GM21528 (cell line): Measurements from ENCODE around the gene OCRL.

ENCODE experiments used
- ATAC-seq: cut with Tn5 transposase; IDR thresholded peaks from one replicate; pipeline ENCODE4 v1.9.1; 2021; ENCODE audit warnings: mild to moderate bottlenecking, moderate library complexity; ENCODE audit not compliant: unreplicated experiment, low FRiP score

Gene OCRL

DNA sequence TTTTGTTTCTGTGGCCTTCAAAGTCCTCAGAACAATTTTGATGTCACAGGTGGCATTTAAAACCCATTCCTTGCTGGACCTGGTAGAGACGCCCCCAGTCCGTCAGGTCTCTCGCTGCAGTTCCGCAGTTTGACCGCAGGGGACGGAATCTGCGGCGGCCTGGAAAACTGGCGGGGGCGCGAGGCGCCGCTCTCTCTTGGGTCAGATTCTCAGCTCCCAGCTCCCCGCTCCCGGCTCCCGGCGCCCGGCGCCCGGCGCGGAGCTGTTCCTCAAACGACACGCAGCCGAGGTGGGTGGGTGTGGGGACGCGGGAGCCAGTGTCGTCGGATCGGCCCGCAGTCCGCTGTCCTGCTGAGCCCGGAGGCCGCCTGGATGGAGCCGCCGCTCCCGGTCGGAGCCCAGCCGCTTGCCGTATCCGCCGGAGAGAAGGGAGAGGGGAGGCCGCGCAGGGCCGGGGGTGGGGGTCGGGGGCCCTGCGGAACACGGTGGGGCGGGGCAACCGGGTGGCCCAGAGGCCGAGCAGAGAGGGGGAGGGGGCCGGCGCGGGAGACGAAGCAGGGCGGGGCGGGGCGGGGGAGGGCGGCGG lies at the start of gene OCRL:
OCRL (plus strand) TSS at position 192 of the 586 bp plus-strand sequence; CDS start at position 373, 181 bp downstream.
- peak; percentile 100 for ATAC-seq

DNA sequence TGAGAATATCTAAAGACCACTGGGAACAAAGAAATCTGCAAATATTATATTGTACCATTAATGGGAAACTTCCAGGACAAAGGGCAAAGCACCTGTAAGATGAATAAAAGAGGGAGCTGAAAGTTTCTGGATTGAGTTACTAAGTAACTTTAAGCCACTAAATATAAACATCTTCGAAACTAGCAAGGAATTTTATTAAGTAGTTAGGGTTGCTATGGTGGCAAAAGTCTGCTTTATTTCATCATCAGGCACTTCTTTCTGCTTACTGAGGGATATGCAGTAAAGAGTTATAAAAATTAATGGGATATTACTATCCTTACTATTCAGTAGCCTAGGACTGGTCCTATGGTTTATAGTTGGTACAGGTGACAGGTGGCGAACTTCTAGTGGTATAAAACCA lies 49.7 kb upstream of the OCRL start:
- no peak for ATAC-seq

DNA sequence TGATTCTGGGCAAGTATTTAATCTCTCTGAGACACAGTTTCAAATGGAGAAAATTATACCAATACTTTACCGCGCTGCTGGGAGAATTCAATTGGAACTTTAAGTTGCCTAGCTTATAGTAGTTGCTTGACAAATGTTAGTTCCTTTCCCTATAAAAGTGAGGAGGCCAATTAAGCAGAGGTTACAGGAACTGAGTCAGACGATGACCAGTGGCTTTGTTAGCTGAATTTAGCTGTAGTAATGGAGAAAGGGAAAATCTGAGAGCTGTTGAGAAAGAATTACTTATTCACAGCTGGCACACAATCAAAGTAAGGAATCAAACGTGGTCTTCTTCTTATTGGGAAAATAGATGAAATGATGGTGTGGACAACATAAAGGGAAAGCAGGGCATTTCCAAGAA lies 46.4 kb upstream of the OCRL start:
- ATAC-seq = no peak

DNA sequence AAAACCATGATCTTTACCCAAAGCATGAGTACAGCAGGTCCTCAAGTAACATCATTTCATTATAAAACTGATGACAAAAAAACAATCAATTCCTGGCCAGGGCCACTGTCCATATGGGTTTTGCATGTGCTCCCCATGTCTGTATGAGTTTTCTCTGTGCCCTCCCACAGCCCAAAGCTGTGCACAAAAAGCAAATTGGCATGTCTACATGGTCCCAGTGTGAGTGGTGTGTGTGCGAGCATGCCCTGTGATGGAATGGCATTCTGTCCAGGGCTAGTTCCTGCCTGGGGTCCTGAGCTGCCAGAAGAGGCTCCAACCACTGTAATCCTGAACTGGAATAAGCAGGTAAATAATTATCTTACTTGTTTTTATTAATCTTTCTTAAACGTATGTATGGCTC lies 45.2 kb upstream of the OCRL start:
- no peak for ATAC-seq

DNA sequence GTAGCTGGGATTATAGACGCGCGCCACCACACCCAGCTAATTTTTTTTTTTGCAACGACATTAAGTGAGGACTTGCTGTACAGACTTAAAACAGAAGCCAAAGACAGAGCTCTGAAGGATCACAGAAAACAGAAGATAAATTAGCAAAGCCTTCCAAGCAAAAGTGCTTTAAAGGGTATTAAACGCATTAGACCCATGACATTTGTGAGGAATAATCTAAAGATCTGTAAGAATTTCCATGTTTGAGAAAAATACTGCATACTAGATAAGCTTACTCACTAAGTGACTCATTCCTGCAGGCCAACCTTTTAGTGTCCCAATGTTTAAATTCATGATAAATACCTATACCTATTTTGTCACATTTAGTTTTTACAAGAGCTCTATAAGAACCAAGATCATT lies 44.2 kb upstream of the OCRL start:
- ATAC-seq = no peak

DNA sequence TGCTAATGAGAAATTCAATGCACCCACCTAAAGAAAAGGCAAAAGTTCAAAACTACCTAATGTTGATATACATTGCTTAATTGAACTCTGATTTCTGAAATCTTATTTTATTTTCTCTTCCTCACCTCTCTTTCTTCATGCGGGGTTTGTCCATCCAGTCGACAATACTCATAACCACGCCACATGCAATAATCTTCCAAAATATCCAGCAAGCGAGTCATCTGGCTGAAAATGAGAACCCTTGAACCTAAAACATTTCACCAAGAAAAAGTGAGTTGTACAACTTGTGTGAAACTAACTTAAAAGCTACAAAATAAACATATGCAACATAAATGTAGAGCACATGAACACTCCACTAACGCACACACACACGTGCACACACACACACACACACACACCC lies 43.4 kb upstream of the OCRL start:
- no peak for ATAC-seq

DNA sequence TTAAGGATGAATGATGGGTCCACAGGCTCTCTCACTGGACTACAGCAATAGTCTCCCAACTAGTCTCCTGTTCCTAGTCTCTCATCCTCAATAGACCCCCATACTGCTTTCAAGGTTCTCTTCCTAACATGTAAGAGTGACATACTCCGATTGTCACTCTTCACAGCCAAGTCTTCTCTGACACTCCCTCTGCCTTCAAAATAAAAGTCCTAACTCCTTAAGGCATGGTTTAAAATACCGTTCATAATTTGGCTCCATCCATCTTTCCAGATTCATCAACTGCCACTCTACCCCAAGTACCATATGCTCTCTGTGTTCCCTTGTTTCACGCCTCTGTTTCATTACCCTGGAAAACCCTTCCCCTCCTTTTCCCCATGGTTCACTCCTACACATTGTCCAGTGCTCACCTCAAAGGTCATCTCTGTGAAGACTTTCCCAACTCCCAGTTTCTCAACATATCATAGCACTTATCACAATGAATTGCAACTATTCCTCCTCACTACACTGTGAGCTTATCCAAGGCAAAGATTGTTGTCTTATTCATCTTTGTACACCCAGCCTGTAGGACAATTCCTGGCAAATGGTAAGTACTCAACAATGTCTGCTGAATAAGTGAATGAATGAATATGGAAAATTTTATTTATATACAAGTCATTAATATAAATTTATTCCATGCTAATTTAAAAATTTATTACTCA lies 42.8 kb upstream of the OCRL start:
- no peak for ATAC-seq

DNA sequence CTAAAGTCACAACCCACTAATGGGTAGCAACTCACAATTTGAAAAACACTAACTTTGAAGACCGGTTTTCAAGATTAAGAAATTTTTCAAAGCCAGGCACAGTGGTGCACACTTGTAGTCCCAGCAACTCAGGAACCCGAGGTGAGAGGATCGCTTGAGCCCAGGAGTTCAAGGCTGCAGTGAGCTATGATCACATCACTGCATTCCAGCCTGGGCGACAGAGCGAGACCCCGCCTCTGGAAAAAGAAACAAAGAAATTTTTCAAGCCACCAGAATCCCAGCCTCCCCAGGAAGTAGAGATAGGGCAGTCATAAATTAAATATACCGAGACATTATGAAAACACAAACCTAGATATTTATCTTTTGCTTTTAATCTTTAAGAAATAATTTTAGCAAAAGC lies 29.7 kb upstream of the OCRL start:
- no peak for ATAC-seq

DNA sequence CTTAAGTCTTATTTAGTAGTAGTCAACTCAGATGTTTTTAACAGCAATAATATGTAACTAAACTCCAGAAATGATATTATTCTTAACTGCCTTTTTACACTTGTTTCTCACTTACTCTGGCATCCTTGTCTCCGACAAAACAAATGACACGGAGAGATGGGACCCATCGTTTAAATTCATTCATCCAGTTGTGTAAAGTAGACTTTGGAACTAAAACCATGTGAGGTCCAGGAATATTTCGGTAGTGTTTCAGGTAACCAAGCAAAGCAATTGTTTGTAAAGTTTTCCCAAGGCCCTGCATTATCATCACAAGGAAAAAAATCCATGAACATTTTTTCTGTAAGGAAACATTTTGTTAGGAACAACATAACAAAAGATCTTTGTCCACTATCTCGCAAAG lies 28.4 kb upstream of the OCRL start:
- no peak for ATAC-seq

DNA sequence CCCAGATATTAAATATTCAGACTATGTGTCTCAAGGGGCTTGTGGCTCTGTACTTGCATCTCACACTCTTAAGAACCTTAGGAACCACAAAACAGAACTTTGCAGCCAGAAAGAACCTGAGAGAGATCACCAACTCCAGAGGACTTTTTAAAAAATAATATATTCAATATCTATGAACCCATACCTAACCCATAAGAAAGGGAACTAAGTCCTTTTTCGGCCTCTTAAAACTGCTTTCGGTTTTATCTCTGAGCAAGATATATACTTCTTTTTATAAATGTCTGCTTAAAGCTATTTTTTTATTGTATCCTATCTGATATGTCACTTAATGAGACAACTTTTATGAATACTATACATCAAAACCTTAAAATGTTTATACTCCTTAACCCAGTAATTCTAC lies 27.6 kb upstream of the OCRL start:
- no peak for ATAC-seq

DNA sequence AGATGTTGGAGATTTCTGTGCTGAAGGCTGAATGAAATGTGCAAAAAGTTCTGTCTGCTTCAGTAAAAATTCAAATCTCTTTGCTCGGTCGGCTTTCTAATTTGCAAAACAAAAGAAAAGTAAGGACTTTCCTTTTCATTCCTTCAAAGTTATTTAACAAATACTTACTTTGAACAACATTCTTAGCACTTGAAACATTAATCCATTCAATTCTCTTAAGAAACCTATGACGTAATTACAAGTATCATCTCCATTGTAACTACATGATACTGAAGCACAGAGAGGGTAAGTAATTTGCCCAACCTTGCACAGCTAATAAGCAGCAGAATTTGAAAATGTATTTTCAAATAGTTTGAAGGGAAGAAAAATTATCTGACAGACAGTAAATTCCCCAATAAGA lies 23.7 kb upstream of the OCRL start:
- no peak for ATAC-seq

DNA sequence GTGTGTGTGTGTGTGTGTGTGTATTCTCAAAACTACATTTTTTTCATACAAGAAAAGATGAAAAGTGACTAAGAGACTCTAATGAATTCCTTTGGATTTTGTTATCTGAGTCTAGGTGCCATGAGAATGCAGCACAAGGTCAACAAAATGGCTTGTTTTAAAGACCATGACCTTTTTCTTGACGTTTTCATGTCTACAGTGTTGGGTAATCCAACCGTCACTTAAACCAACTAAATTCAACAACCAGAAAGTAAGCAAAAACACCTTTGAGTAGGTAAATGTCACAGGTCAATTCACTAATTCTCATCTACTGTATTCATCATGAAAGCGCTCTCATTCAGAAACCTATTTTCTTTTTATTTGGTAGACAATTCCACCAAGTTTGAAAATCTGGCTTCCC lies 19.9 kb upstream of the OCRL start:
- no peak for ATAC-seq

DNA sequence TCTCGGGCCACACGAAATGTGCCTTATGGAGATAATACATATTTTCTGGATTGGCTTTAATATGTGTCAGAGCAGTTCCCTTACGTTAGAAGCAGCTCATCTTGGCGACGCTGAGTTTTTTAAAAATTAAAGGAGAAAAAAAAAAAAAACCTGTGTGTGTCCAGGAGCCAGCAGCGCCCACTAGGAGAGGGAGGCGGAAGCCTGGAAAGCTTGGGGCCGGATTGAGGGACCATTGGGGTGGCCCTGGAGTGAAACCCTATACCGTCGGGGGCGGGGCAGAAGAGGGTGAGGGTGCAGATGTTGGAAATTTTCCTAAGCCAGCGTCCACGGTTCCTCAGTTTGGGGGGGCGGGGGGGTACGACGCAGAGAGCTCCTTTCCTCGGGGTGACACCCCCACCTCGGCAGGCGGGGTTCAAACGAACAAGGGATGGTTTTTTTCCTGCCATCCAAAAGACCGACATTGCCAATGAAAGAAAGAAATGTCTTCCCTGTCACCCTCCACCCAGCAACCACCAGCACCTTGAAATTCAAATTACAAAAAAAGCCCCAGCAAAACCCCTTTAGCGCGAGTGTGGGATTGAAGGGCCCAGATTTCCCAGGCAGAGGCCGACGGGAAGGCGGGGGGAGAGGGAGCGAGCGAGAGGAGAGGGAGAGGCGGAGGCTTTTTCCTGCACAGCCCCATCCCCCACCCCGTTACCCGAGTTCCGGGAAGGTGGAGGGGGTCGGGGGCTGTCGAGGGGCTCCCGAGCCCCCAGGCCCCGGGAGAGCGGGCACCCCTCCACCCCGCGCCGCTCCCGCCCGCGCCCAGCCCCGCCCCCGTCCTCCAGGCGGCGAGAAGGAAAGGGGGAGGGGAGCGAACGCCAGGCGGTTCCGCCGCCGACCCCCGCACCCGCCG lies 17.6 kb upstream of the OCRL start:
- ATAC-seq = no peak

DNA sequence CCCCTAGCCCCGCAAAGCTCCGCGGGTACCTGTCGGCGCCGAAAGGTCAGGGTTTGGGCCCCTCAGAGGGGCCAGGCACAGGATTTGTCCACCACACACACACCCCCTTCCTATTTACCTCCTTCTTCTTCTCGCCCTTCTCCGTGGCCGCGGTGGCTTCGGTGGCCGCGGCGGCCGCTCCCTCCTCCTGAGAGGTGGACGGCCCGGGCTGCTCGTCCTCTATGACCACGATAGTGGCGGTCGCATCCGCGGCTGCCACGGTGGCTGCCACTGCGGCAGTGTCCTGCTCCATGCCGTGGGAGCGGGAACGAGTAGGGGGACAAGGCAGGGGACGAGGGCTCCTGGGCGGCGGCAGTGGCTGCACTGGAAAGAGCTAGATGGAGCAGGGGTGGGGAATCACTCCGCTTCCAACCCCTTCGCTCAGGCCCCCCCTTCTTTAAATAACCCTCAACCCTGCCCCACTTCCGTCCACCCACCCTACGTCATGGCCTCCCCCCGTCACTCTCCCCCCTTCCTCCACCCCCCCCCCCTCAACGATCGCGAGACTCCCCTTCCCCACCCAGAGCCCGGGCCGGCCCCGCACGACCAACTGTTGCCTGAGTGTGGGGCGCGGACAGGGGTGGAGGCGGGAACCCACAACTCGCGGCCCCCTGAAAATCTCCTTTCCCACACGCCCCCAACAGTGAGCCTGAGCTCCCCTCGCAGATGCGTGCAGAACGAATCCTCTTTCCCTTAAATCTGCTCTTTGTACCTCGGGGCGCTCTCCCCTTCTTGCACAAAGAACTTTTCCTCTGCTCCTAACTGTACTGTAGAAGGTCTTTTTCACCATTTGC lies 16.8 kb upstream of the OCRL start, which contains the start of gene SMARCA1:
SMARCA1 (minus strand) TSS at position 412 of the 833 bp plus-strand sequence; CDS start at position 292, 120 bp downstream.
- no peak for ATAC-seq

DNA sequence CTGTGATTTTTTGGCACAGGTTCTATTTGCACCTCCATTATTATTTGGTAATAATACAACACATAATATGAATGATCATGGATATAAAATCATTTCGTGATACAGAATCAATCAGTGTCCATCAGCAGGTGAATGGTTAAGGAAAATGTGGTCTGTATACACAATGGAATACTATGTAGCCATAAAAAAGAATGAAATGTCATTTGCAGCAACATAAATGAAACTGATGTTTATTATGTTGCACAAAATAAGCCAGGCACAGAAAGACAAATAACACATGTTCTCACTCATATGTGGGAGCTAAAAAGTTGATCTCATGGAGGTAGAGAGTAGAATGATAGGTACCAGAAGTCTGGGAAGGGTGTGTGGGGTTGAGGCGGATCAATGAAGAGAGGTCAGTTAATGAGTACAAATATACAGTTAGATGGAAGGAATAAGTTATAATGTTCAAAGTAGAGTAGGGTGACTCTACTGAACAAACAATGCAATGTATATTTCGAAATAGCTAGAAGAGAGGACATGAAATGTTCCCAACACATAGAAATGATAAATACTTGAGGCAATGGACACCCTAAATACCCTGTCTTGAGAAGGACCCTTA lies 15.7 kb upstream of the OCRL start:
- ATAC-seq = no peak

DNA sequence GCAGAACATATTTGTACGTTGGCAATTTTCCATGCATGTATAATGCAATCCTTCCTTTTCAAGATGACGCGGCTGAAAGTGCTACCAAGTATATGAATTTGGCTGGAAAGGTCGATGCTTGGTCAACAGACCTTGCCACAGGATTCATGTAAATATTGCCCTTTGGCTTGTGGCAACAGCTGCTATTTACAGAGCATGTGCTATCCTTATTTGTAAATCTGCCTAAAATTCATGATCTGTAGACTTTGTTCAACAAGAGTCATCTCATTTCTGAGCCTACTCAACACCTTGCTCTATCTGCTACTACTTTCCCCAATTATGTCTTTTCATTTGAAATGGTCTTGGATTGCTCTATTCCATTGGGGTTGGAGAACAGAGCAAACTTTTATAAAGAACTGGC lies 14.9 kb upstream of the OCRL start:
- ATAC-seq = no peak

DNA sequence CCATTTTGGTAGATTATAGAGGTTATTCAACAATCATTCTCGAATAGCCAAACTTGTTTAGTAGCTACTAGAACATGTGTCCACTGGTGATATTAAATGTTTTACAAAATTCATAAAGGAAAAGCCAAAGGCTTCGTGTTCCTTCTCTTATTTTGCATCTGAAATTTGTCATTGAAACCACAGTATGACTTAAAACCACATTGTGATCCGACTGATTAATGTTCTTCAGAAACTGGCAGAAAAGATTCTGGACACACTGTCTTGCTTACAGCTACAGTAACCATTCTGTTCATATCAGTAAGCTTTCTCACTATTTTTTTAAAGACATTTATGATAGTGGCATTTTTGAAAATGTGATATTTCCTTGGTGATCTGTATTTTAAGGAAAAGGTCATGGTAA lies 14.2 kb upstream of the OCRL start:
- no peak for ATAC-seq

DNA sequence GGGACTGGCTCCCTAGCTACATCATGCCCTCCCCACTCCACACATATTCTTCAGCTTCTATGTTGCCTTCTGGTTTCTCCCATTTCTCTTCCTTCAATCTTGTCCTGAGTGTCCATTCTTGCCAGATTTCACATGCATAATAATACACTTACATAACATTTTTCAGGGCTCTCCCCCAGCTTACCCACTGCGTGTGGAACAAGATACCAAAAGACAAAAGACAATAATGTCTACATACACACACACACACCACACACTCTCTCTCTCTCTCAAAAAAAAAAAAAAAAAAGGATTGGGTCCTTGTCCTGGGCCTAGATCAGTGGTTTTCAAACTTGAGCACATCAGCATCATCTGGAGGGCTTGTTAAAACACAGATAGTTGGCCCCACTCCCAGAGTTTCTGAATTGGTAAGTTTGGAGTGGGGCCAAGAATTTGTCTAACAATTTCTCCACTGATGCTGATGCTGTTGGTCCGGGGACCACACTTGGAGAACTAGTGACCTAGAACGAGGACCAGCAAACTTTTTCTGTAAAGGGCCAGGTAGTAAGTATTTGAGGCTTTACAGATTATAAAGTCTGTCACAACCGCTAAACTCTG lies 10.3 kb upstream of the OCRL start:
- no peak for ATAC-seq

DNA sequence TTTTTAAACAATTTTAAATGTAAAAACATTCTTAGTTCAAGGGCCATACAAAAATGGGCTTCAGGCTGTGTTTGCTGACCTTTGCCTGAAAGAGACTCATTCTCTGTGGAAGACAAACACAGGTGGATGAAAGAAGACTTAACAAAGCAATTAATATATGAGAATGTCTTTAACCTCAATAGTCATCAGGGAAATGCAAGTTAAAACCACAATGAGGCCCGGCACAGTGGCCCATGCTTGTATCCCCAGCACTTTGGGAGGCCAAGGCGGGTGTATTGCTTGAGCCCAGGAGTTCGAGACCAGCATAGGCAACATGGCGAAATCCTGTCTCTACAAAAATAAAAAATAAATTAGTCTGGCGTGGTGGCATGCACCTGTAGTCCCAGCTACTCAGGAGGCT lies 9.6 kb upstream of the OCRL start:
- ATAC-seq = no peak

DNA sequence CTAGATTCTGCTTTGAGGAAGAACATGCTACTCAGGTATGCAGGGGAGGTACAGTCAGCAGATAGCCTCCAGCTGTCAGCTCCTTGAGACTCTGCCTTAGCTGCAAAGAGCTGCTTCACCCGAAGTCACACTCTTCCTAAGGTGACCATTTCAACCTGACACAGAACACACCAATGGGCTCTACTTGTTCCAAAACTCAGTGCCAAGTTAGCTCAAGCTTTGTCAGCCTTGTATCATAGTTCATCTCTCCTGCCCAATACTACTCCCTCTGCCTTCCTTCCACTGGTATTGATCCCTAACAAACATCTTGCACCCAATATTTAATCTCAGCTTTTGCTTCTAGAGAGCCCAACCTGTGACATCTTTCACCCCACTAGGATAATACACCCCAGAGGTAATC lies 8.9 kb upstream of the OCRL start:
- ATAC-seq = no peak
